GM23338 (cell line): ENCODE results near the gene CRYGA. TPM values are rescaled to one million over a fixed set of nuclear protein-coding genes. Genes with fewer than 3 reads are reported as not detected.

Experiments used
- ATAC-seq: fragments of 200-7000 bp; cut with Tn5 transposase; 3 replicates; pipeline ENCODE4 v1.9.1; 2020
- DNase-seq: peaks from one replicate; pipeline ENCODE4 v3.0.0-alpha.2; 2015; ENCODE audit warnings: low spot score
- H2AFZ ChIP-seq: fragments of 200-600 bp; sonication (generic); 2 replicates; pipeline ENCODE4 v1.8.0; 2016; ENCODE audit warnings: antibody characterized with exemption, mild to moderate bottlenecking, moderate library complexity
- H3F3A ChIP-seq: fragments of 200-600 bp; sonication (generic); replicated peaks from 2 replicates; pipeline ENCODE4 v1.8.0; 2017; ENCODE audit warnings: antibody characterized with exemption, mixed run types, low read depth
- H3K27ac ChIP-seq: fragments of 200-600 bp; sonication (generic); 2 replicates; pipeline ENCODE4 v1.6.1; 2016; ENCODE audit warnings: low read depth
- H3K27me3 ChIP-seq: fragments of 200-600 bp; sonication (generic); 2 replicates; pipeline ENCODE4 v1.8.0; 2016; ENCODE audit warnings: mild to moderate bottlenecking, mixed run types, moderate library complexity; ENCODE audit not compliant: insufficient read depth
- H3K36me3 ChIP-seq: fragments of 200-600 bp; sonication (generic); 2 replicates; pipeline ENCODE4 v1.8.0; 2016; ENCODE audit warnings: mild to moderate bottlenecking; ENCODE audit not compliant: insufficient read depth
- H3K4me1 ChIP-seq: fragments of 200-600 bp; sonication (generic); 2 replicates; pipeline ENCODE4 v1.8.0; 2016; ENCODE audit warnings: mild to moderate bottlenecking, moderate library complexity; ENCODE audit not compliant: insufficient read depth
- H3K4me2 ChIP-seq: fragments of 200-600 bp; sonication (generic); 2 replicates; pipeline ENCODE4 v1.7.1; 2017; ENCODE audit warnings: mixed run types
- H3K4me3 ChIP-seq: fragments of 200-600 bp; sonication (generic); 2 replicates; pipeline ENCODE4 v1.6.1; 2016; ENCODE audit warnings: mixed run types
- H3K79me2 ChIP-seq: fragments of 200-600 bp; sonication (generic); replicated peaks from 2 replicates; pipeline ENCODE4 v1.8.0; 2017; ENCODE audit warnings: mild to moderate bottlenecking; ENCODE audit not compliant: insufficient read depth
- H3K9me2 ChIP-seq: fragments of 200-600 bp; sonication (generic); 2 replicates; pipeline ENCODE4 v1.8.0; 2017; ENCODE audit not compliant: insufficient read depth
- H4K20me1 ChIP-seq: fragments of 200-600 bp; sonication (generic); replicated peaks from 2 replicates; pipeline ENCODE4 v1.8.0; 2017; ENCODE audit warnings: mild to moderate bottlenecking; ENCODE audit not compliant: insufficient read depth
- H3K27ac Mint-ChIP-seq: 2 replicates; pipeline ENCODE4 v1.8.0; 2020; ENCODE audit warnings: inconsistent platforms, mild to moderate bottlenecking, moderate library complexity, mixed read lengths
- H3K27me3 Mint-ChIP-seq: 3 replicates; pipeline ENCODE4 v1.8.0; 2022; ENCODE audit warnings: low read depth, mild to moderate bottlenecking, moderate library complexity, mixed read lengths, inconsistent platforms; ENCODE audit not compliant: insufficient read depth, poor library complexity
- H3K36me3 Mint-ChIP-seq: 3 replicates; pipeline ENCODE4 v1.8.0; 2021; ENCODE audit warnings: low read depth, mild to moderate bottlenecking, inconsistent platforms, moderate library complexity, mixed read lengths
- H3K4me1 Mint-ChIP-seq: 3 replicates; pipeline ENCODE4 v1.8.0; 2020; ENCODE audit warnings: mild to moderate bottlenecking, inconsistent platforms, mixed read lengths
- H3K4me3 Mint-ChIP-seq: 3 replicates; pipeline ENCODE4 v1.8.0; 2021; ENCODE audit warnings: moderate library complexity, mild to moderate bottlenecking, inconsistent platforms, mixed read lengths
- H3K9me3 Mint-ChIP-seq: 3 replicates; pipeline ENCODE4 v1.8.0; 2020; ENCODE audit warnings: moderate library complexity, mild to moderate bottlenecking, inconsistent platforms, mixed read lengths
- CREB1 ChIP-seq: fragments of 250-450 bp; sonication (Bioruptor Pico); IDR thresholded peaks from 2 replicates; pipeline ENCODE4 v1.5.0; 2020; ENCODE audit warnings: low read depth, mild to moderate bottlenecking, moderate library complexity
- CTCF ChIP-seq, 2 experiments: fragments of 200-600 bp in 1 of 2; sonication (generic) in 1 of 2; conservative IDR thresholded peaks; 2 replicates each; pipeline versions ENCODE4 v1.5.1 to v1.6.1; 2016 to 2017; ENCODE audit warnings: antibody characterized with exemption in 2 of 2, low read depth in 2 of 2, mild to moderate bottlenecking in 2 of 2, moderate library complexity in 1 of 2
- EZH2 ChIP-seq: fragments of 200-600 bp; sonication (generic); IDR thresholded peaks from one replicate; pipeline ENCODE4 v1.8.0; 2017; ENCODE audit warnings: antibody characterized with exemption, mild to moderate bottlenecking, low read depth; ENCODE audit not compliant: unreplicated experiment
- EZH2phosphoT487 ChIP-seq: fragments of 200-600 bp; sonication (generic); IDR thresholded peaks from one replicate; pipeline ENCODE4 v1.8.1; 2018; ENCODE audit warnings: antibody characterized with exemption; ENCODE audit not compliant: unreplicated experiment
- STAT1 ChIP-seq: IDR thresholded peaks from one replicate; pipeline ENCODE4 v1.6.1; 2016; ENCODE audit warnings: antibody characterized with exemption; ENCODE audit not compliant: unreplicated experiment
- ZNF114 ChIP-seq: fragments of 250-450 bp; sonication (Bioruptor Pico); IDR thresholded peaks from 2 replicates; pipeline ENCODE4 v1.5.0; 2020; ENCODE audit warnings: mild to moderate bottlenecking, moderate library complexity
- ZNF331 ChIP-seq: fragments of 250-450 bp; sonication (Bioruptor Pico); IDR thresholded peaks from 2 replicates; pipeline ENCODE4 v1.5.0; 2020; ENCODE audit warnings: low read depth, mild to moderate bottlenecking, moderate library complexity
- polyA plus RNA-seq: library from polyadenylated mRNA; unstranded; fragments of >200 nt; fragmentation: Nextera tagmentation; extraction: Ambion mirVana; gene quantifications from 2 replicates; pipeline ENCODE4 v1.2.1, GENCODE V29; 2016
- total RNA-seq: library from RNA; depleted of rRNA; stranded (reverse); fragments of >200 nt; shearing (Covaris generic); gene quantifications from 2 replicates; pipeline ENCODE4 v1.2.3, GENCODE V29; 2014
- TF ChIP-seq, protein P1 (sequence below): IDR thresholded peaks from one replicate; pipeline ENCODE4 v1.6.1; 2018; ENCODE audit warnings: antibody characterized with exemption; ENCODE audit not compliant: unreplicated experiment
- TF ChIP-seq, protein P2 (sequence below): fragments of 250-450 bp; sonication (Bioruptor Pico); IDR thresholded peaks from 2 replicates; pipeline ENCODE4 v1.5.0; 2020; ENCODE audit warnings: mild to moderate bottlenecking, moderate library complexity

Gene CRYGA
- total and polyA plus RNA-seq, 2 experiments from 2014 or later, result not detected

DNA sequence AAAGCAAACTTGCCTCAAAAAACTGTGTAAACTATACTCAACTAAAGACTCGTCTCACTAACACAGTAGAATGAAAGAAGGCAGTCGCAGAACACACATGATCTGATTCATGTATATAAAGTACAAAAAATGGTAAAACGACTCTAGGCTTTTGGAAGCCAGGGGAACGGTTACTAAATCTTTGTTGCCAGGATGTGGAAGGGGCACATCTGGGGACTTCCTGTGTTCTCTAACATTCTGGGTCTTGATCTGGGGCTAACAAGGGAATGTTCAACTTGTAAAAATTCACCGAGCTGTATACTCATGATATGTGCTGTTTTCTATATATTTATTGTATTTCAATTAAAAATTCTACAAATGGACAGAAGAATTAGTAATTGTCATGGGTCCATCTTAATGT, 40.8 kb upstream of the CRYGA start (continued):
- TF ChIP-seq, protein P1, sequence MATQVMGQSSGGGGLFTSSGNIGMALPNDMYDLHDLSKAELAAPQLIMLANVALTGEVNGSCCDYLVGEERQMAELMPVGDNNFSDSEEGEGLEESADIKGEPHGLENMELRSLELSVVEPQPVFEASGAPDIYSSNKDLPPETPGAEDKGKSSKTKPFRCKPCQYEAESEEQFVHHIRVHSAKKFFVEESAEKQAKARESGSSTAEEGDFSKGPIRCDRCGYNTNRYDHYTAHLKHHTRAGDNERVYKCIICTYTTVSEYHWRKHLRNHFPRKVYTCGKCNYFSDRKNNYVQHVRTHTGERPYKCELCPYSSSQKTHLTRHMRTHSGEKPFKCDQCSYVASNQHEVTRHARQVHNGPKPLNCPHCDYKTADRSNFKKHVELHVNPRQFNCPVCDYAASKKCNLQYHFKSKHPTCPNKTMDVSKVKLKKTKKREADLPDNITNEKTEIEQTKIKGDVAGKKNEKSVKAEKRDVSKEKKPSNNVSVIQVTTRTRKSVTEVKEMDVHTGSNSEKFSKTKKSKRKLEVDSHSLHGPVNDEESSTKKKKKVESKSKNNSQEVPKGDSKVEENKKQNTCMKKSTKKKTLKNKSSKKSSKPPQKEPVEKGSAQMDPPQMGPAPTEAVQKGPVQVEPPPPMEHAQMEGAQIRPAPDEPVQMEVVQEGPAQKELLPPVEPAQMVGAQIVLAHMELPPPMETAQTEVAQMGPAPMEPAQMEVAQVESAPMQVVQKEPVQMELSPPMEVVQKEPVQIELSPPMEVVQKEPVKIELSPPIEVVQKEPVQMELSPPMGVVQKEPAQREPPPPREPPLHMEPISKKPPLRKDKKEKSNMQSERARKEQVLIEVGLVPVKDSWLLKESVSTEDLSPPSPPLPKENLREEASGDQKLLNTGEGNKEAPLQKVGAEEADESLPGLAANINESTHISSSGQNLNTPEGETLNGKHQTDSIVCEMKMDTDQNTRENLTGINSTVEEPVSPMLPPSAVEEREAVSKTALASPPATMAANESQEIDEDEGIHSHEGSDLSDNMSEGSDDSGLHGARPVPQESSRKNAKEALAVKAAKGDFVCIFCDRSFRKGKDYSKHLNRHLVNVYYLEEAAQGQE, result no peak

- H3K36me3 ChIP-seq, result no peaks in the 10 kb centered on the region
- TF ChIP-seq ZNF331 (CRISPR knock-in tag) (no peak), EZH2 (no peak), CTCF (conservative IDR thresholded peaks at IDR 0.05; ENCODE audit: low read depth in 2 of 2) (no peak), CREB1 (CRISPR knock-in tag) (no peak), EZH2phosphoT487 (no peak), ZNF114 (no peak), STAT1 (no peak)
- TF ChIP-seq, protein P1, result no peak
- TF ChIP-seq, protein P2, sequence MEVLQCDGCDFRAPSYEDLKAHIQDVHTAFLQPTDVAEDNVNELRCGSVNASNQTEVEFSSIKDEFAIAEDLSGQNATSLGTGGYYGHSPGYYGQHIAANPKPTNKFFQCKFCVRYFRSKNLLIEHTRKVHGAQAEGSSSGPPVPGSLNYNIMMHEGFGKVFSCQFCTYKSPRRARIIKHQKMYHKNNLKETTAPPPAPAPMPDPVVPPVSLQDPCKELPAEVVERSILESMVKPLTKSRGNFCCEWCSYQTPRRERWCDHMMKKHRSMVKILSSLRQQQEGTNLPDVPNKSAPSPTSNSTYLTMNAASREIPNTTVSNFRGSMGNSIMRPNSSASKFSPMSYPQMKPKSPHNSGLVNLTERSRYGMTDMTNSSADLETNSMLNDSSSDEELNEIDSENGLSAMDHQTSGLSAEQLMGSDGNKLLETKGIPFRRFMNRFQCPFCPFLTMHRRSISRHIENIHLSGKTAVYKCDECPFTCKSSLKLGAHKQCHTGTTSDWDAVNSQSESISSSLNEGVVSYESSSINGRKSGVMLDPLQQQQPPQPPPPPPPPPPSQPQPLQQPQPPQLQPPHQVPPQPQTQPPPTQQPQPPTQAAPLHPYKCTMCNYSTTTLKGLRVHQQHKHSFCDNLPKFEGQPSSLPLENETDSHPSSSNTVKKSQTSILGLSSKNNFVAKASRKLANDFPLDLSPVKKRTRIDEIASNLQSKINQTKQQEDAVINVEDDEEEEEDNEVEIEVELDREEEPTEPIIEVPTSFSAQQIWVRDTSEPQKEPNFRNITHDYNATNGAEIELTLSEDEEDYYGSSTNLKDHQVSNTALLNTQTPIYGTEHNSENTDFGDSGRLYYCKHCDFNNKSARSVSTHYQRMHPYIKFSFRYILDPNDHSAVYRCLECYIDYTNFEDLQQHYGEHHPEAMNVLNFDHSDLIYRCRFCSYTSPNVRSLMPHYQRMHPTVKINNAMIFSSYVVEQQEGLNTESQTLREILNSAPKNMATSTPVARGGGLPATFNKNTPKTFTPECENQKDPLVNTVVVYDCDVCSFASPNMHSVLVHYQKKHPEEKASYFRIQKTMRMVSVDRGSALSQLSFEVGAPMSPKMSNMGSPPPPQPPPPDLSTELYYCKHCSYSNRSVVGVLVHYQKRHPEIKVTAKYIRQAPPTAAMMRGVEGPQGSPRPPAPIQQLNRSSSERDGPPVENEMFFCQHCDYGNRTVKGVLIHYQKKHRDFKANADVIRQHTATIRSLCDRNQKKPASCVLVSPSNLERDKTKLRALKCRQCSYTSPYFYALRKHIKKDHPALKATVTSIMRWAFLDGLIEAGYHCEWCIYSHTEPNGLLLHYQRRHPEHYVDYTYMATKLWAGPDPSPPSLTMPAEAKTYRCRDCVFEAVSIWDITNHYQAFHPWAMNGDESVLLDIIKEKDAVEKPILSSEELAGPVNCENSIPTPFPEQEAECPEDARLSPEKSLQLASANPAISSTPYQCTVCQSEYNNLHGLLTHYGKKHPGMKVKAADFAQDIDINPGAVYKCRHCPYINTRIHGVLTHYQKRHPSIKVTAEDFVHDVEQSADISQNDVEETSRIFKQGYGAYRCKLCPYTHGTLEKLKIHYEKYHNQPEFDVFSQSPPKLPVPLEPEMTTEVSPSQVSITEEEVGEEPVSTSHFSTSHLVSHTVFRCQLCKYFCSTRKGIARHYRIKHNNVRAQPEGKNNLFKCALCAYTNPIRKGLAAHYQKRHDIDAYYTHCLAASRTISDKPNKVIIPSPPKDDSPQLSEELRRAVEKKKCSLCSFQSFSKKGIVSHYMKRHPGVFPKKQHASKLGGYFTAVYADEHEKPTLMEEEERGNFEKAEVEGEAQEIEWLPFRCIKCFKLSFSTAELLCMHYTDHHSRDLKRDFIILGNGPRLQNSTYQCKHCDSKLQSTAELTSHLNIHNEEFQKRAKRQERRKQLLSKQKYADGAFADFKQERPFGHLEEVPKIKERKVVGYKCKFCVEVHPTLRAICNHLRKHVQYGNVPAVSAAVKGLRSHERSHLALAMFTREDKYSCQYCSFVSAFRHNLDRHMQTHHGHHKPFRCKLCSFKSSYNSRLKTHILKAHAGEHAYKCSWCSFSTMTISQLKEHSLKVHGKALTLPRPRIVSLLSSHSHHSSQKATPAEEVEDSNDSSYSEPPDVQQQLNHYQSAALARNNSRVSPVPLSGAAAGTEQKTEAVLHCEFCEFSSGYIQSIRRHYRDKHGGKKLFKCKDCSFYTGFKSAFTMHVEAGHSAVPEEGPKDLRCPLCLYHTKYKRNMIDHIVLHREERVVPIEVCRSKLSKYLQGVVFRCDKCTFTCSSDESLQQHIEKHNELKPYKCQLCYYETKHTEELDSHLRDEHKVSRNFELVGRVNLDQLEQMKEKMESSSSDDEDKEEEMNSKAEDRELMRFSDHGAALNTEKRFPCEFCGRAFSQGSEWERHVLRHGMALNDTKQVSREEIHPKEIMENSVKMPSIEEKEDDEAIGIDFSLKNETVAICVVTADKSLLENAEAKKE, result no peak
These were observed 32.1 kb upstream of the CRYGA start for GRCh38 chr2:208195531-208195930.

More at GRCh38 chr2:208195531-208195930, 32.1 kb upstream of the CRYGA start:
- H3K36me3 Mint-ChIP-seq, result no peaks in the 10 kb centered on the region
- no peak overlapping the region for H2AFZ ChIP-seq
- no peak overlapping the region for H3K4me2 ChIP-seq
- peaks cover 5% of the 10 kb centered on the region; the same call in 1 of the 2 replicates for H3K4me1 ChIP-seq
- H3K27me3 Mint-ChIP-seq, result peaks cover 4% of the 10 kb centered on the region
- H3K4me1 Mint-ChIP-seq, result peaks cover 5% of the 10 kb centered on the region
- no peaks in the 10 kb centered on the region for H3K9me2 ChIP-seq
- ATAC-seq (no peak), DNase-seq (no peak)
- no peaks in the 10 kb centered on the region for H3K79me2 ChIP-seq
- H3K27me3 ChIP-seq, result no peaks in the 10 kb centered on the region
- no peaks in the 10 kb centered on the region for H3F3A ChIP-seq
- no peak overlapping the region for H3K27ac ChIP-seq
- no peak overlapping the region for H3K27ac Mint-ChIP-seq
- H3K4me3 ChIP-seq, result no peak overlapping the region
- H3K4me3 Mint-ChIP-seq, result no peak overlapping the region
- no peaks in the 10 kb centered on the region for H3K9me3 Mint-ChIP-seq
- no peaks in the 10 kb centered on the region for H4K20me1 ChIP-seq
